Spleen (tissue), 7 donors: ENCODE results near the gene CSH2.
"Not testable (repeated sequence)": the region's sequence is repeated elsewhere in the genome, so short reads cannot be mapped to it uniquely, and the experiment has no call there.

Experiments used
- CTCF ChIP-seq, 11 experiments: fragments of 200-600 bp in 7 of 11; fragments of 450-650 bp in 4 of 11; sonication (generic) in 4 of 11; IDR thresholded peaks in 8 of 11; conservative IDR thresholded peaks in 3 of 11; 1 replicate in 7 of 11; 2 replicates in 4 of 11; pipeline versions ENCODE4 v1.4.0 to v1.8.0; 2016 to 2021; ENCODE audit warnings: antibody characterized with exemption in 11 of 11, inconsistent platforms in 4 of 11, mild to moderate bottlenecking in 1 of 11
- POLR2AphosphoS5 ChIP-seq, 3 donors: sonication (generic); formaldehyde crosslinking; IDR thresholded peaks; one replicate each; pipeline ENCODE4 v1.5.1; 2017; ENCODE audit warnings: antibody characterized with exemption in 3 of 3
- donor health status: DM: no; HTN: no; CAD: no; lungs with moderate emphysema.
- donor health status: DM: no; HTN: no; CAD: no.
- donor health status: DM: no; HTN: no; CAD: no.

- TF ChIP-seq CTCF (IDR thresholded peaks at IDR 0.05 in 8 of 11, conservative IDR thresholded peaks at IDR 0.05 in 3 of 11); POLR2AphosphoS5 (IDR thresholded peaks at IDR 0.05): not testable (repeated sequence)
These were observed 6.9 kb downstream of the CSH2 start for GRCh38 chr17:63866625-63867024.
